A204.1 (cell line): ENCODE results near the gene CES3.
"Not testable (repeated sequence)": the region's sequence is repeated elsewhere in the genome, so short reads cannot be mapped to it uniquely, and the experiment has no call there.

ENCODE experiments used
- FAIRE-seq: peaks from 2 replicates; lab custom pipeline; 2012; peaks lifted over from hg19 to GRCh38; lab: Jason Lieb, UNC

The CES3 gene

DNA sequence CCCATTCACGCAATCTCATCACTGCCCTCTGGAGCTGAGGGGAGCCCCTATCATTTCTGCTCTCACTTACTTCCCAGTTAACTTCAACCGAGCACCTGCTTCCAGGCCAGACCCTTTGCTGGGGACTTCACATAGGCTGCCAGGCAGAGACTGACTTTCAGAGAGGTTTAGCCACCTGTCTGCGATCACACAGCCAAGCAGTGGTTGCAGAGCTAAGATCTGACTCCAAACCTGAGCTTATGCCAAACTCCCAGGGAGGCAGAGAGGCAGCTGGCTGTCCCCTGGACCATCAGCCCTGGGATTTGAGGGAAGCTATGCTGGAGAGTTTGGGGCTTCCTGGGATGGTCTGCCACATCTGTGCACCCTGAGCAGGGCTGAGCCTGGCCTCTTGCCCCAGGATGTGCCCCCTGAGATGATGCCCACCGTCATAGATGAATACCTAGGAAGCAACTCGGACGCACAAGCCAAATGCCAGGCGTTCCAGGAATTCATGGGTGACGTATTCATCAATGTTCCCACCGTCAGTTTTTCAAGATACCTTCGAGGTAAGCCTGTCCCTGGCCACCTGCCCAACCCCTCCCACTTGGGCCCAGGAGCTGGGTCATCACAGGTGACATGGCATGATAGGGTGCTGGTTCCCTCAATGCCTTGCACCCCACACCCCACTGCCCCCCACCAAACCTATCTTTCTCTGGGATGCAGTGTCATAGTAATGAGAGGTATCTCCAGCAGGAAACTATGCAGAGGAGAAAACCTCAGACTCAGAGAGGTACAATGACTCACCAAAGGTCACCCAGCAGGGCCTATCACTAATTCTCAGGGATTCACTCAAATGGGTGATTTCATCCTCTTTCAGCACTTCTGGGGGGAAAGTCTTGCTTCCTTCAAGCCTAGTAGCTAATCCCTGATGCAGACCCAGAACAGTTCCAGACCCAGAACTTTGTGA is 10.0 kb downstream of the CES3 start:
- FAIRE-seq = no peak

- no peak for FAIRE-seq
Measured at GRCh38 chr16:66972983-66973382, 11.9 kb downstream of the CES3 start.

DNA sequence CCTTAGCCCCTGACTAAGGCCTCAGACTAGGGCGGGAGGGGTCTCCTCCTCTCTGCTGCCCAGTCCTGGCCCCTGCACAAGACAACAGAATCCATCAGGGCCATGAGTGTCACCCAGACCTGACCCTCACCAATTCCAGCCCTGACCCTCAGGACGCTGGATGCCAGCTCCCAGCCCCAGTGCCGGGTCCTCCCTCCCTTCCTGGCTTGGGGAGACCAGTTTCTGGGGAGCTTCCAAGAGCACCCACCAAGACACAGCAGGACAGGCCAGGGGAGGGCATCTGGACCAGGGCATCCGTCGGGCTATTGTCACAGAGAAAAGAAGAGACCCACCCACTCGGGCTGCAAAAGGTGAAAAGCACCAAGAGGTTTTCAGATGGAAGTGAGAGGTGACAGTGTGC is 12.7 kb downstream of the CES3 start:
- FAIRE-seq = no peak

- FAIRE-seq = not testable (repeated sequence)
Measured at GRCh38 chr16:66974156-66974931, 13.3 kb downstream of the CES3 start.

DNA sequence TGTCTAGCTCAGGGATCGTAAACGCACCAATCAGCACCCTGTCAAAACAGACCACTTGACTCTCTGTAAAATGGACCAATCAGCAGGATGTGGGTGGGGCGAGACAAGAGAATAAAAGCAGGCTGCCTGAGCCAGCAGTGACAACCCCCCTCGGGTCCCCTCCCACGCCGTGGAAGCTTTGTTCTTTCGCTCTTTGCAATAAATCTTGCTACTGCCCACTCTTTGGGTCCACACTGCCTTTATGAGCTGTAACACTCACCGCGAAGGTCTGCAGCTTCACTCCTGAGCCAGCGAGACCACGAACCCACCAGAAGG is 13.8 kb downstream of the CES3 start:
- FAIRE-seq = not testable (repeated sequence)

DNA sequence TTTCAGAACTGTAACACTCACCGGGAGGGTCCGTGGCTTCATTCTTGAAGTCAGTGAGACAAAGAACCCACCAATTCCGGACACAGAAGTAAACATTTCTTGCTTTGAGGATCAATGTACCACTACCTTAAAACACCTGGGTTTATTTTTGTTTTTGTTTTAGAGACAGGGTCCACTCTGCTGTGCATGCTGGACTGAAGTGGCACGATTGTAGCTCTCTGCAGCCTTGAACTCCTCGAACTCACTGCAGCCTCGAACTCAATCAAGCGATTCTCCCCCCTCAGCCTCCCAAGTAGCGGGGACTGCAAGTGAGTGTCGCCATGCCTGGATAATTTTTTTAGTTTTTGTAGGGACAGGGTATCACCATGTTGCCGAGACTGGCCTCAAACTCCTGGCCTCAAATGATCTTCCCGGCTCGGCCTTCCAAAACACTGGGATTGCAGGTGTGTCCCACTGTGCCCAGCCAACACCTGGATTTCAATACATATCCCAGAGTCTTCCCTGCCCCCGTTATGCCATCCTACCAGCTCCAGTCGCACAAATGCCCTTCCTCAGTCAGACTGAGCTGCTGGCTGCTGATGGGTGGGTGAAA is 14.3 kb downstream of the CES3 start:
- FAIRE-seq = no peak

- no peak for FAIRE-seq
Measured at GRCh38 chr16:66976746-66977145, 15.7 kb downstream of the CES3 start.

DNA sequence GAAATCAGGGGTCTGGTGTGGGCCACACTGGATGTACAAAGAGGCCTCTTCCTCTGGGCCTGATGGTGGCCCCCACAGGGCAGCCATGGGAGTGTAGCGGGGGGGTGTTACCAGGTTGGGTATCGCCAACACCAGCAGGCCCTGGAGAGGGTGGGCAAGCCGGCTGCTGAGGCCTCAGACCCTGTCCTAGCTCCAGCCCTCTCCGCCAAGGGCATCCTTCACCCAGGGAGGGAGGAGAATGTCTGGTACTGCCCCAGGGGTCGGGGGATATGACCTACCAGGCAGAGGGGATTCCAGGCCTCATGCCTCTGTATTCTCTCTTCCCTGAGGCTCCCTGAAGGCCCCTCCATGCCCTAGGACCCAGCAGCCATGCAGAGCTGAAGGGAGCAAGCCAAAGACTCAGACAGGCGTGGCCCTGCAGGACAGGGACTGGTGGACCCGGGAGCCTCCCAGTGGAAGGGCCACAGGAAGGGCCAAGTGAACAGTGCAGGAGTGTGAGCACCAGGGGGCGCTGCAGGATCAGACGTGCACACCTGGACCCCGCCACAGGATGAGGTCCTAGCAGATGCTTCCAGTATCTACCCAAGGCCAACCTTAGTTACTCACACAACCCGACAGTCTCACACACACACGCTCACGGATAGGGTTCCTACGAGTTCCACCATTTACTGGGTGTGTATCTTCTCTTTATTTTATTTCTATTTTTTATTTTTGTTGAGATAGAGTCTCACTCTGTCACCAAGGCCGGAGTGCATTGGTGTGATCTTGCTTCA is 16.5 kb downstream of the CES3 start:
- no peak for FAIRE-seq

DNA sequence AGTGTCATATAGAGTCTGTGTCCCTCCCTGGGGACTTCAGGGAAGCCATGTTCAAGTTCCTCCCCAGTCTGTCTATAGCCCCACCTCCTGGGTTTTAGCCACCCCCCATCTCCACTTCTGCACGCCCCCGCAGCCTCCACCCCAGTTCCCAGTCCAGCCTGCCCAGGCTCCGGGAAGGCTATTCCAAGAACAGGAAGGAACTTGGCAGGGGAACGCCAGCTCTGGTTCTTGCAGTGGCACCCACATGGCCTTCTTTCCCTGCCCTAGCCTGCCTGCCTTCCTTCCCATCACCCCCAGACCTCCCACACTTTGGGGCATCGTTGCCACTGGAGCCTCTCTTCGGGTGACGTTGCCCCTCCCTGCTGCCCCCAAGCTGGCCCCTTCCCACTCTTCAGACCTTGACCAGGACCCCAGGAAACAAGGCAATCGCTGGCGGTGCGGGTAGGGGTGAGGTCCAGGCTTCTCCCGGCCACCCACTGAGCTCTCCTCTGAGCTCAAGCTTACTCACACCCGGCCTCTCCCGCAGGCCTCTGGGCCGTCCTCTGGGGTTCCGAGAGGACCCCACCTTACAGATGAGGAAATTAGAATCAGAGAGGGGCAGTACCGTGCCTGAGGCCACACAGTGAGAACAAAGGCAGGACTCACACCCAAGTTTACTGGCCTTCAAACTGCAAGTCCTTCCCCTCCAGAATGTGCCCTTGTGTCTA is 18.1 kb downstream of the CES3 start:
- FAIRE-seq = no peak

DNA sequence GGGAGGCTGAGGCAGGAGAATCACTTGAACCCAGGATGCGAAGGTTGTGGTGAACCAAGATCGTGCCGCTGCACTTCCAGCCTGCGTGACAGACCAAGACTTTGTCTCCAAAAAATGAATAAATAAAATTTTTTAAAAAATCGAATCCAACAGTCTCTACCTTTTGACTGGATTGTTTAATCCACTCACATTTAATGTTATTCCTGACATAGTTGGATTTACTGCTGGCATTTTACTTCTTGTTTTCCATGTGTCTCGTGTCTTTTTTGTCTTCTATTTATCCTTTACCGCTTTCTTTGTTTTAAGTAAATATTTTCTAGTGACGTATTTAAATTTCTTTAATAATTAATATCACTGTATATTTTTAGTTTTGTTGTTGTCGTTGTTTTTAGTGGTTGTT is 22.0 kb downstream of the CES3 start:
- FAIRE-seq = no peak

DNA sequence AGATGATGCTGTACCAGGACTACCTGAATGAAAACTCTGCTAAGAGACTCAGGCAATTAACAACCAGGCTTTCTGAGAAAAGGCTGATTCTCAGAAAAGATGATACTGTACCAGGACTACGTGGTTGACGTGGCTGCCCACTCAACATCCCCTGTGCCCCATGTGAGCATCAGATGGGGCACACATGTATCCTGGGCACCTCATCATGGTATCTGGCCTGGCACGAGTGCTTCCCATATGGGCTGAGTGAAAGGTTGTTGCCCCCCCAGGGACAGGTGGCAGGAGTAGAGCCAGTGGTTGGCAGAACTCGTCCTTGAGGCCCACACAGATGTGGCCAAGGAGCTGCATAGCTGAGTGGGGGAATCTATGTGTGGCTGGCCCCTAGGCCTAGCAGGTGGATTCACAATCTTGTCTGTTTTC is 23.8 kb downstream of the CES3 start:
- FAIRE-seq = no peak

DNA sequence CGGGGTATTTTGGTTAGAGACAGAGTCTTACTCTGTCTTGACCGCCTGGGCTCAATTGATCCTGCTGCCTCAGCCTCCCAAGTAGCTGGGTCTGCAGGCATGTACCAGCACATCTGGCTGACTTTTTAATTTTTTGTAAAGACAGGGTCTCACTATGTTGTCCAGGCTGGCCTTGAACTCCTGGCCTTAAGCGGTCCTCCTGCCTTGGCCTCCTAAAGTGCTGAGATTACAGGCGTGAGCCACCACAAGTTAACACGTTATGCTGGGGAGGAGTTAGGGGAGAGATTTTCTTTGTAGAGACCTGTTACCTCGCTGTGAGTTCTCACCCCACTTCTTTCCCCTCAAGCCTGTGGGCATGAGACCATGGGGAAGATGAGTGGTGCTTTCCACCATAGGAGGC is 25.5 kb downstream of the CES3 start:
- FAIRE-seq = no peak

- no peak for FAIRE-seq
Measured at GRCh38 chr16:66988197-66988788, 27.2 kb downstream of the CES3 start, which contains the start of gene CES4A. TSS of gene CES4A (plus strand) at chr16:66988589. CDS start at chr16:66988773, 184 bp downstream.

- FAIRE-seq = no peak
Measured at GRCh38 chr16:66991545-66992077, 30.5 kb downstream of the CES3 start.

- not testable (repeated sequence) for FAIRE-seq
Measured at GRCh38 chr16:66993558-66993957, 32.5 kb downstream of the CES3 start.

- no peak for FAIRE-seq
Measured at GRCh38 chr16:66996324-66996982, 35.4 kb downstream of the CES3 start.

GRCh38 chr16:66996983-66997358 is 35.9 kb downstream of the CES3 start:
- FAIRE-seq = no peak

GRCh38 chr16:67000384-67001351 is 39.6 kb downstream of the CES3 start:
- no peak for FAIRE-seq

GRCh38 chr16:67001726-67002125 is 40.7 kb downstream of the CES3 start:
- FAIRE-seq = no peak
